Activated B cell treated with CpG ODN at 0.5 μM for 24 hours (primary cell): ENCODE data around the gene PDCD1. TPM values are rescaled to one million over a fixed set of nuclear protein-coding genes. Genes with fewer than 3 reads are reported as not detected.

Source experiments
- ATAC-seq: fragments of 200-7000 bp; cut with Tn5 transposase; one replicate; pipeline ENCODE4 v1.10.0; 2021; ENCODE audit warnings: low read depth, mild to moderate bottlenecking, moderate library complexity
- CTCF ChIA-PET: fragments of 350-600 bp; sonication (Branson Sonifier 250); formaldehyde crosslinking; loops from one replicate; lab custom pipeline; 2021; ENCODE audit warnings: antibody characterized with exemption; lab: Charles Lee
- POLR2A ChIA-PET: fragments of 350-600 bp; sonication (Branson Sonifier 250); formaldehyde crosslinking; loops from one replicate; lab custom pipeline; 2021; ENCODE audit warnings: antibody characterized with exemption; lab: Charles Lee
- DNase-seq: peaks from one replicate; pipeline ENCODE4 v3.0.0; 2022
- H3K27ac Mint-ChIP-seq: one replicate; pipeline ENCODE4 v1.8.0; 2020; ENCODE audit warnings: mixed read lengths
- H3K27me3 Mint-ChIP-seq: one replicate; pipeline ENCODE4 v1.8.0; 2021; ENCODE audit warnings: mixed read lengths
- H3K36me3 Mint-ChIP-seq: one replicate; pipeline ENCODE4 v1.8.0; 2021; ENCODE audit warnings: low read depth, mixed read lengths
- H3K4me1 Mint-ChIP-seq: one replicate; pipeline ENCODE4 v1.8.0; 2021; ENCODE audit warnings: mixed read lengths
- H3K4me3 Mint-ChIP-seq: one replicate; pipeline ENCODE4 v1.8.0; 2020; ENCODE audit warnings: mild to moderate bottlenecking, mixed read lengths
- H3K9me3 Mint-ChIP-seq: one replicate; pipeline ENCODE4 v1.8.0; 2020; ENCODE audit warnings: mixed read lengths
- CTCF ChIP-seq: fragments of 200-600 bp; IDR thresholded peaks from one replicate; pipeline ENCODE4 v1.8.0; 2022; ENCODE audit warnings: antibody characterized with exemption, mild to moderate bottlenecking
- intact Hi-C: fragments of 100-400 bp; cut with micrococcal nuclease; formaldehyde crosslinking; loops from one replicate; pipeline ENCODE4 v1.15.1; 2024
- total RNA-seq: library from RNA; stranded (reverse); gene quantifications from 2 replicates; pipeline ENCODE4 v1.2.3, GENCODE V29; 2022

The PDCD1 gene
- total RNA-seq, 1 donor from 2014 or later, result 3.5 TPM

GRCh38 chr2:241811952-241812729, 46.6 kb downstream of the PDCD1 start:
- TF ChIP-seq CTCF, result no peak
- peaks cover 17% of the 10 kb centered on the region for H3K4me1 Mint-ChIP-seq
- ChIA-PET POLR2A (interaction anchor here (1.1 to 2.4 kb wide), 3 partner anchors 8 to 110 kb away, joined by 3 to 9 read pairs (median 3); partner anchors contain the start of gene ING5), CTCF (no interaction called here)
- H3K36me3 Mint-ChIP-seq, result no peaks in the 10 kb centered on the region
- no peak overlapping the region for H3K4me3 Mint-ChIP-seq
- H3K9me3 Mint-ChIP-seq, result no peaks in the 10 kb centered on the region
- ATAC-seq (no peak), DNase-seq (no peak)
- H3K27ac Mint-ChIP-seq, result no peak overlapping the region
- peaks cover 12% of the 10 kb centered on the region for H3K27me3 Mint-ChIP-seq
- intact Hi-C loops, result no loop called here

- Mint-ChIP-seq H3K36me3 (no peaks in the 10 kb centered on the region), H3K9me3 (no peaks in the 10 kb centered on the region), H3K4me3 (no peak overlapping the region), H3K27ac (no peak overlapping the region), H3K4me1 (peaks cover 16% of the 10 kb centered on the region), H3K27me3 (peaks cover 12% of the 10 kb centered on the region)
- DNase-seq, result no peak
- CTCF ChIA-PET, result no interaction called here
- TF ChIP-seq CTCF, result no peak
- intact Hi-C loops, result no loop called here
- ATAC-seq, result no peak
- POLR2A ChIA-PET, result interaction anchor here (1.1 kb wide), 1 partner anchor 23 kb away, joined by 3 read pairs; no protein-coding TSS in a partner anchor
Observed at GRCh38 chr2:241811201-241811951, 47.3 kb downstream of the PDCD1 start.

- Mint-ChIP-seq H3K36me3 (no peaks in the 10 kb centered on the region), H3K27me3 (peaks cover 12% of the 10 kb centered on the region), H3K4me3 (no peak overlapping the region), H3K9me3 (no peaks in the 10 kb centered on the region), H3K4me1 (peaks cover 16% of the 10 kb centered on the region), H3K27ac (no peak overlapping the region)
- intact Hi-C loops, result no loop called here
- no peak for DNase-seq
- ChIA-PET CTCF (no interaction called here), POLR2A (interaction anchor here (1.1 kb wide), 1 partner anchor 22 kb away, joined by 3 read pairs; no protein-coding TSS in a partner anchor)
- no peak for TF ChIP-seq CTCF
- ATAC-seq, result no peak
Observed at GRCh38 chr2:241810307-241811200, 48.1 kb downstream of the PDCD1 start.

- no peak for TF ChIP-seq CTCF
- intact Hi-C loops, result no loop called here
- DNase-seq, result no peak
- no peaks in the 10 kb centered on the region for H3K9me3 Mint-ChIP-seq
- CTCF ChIA-PET, result no interaction called here
- POLR2A ChIA-PET, result no interaction called here
- H3K27ac Mint-ChIP-seq, result no peak overlapping the region
- no peak for ATAC-seq
- peaks cover 18% of the 10 kb centered on the region for H3K4me1 Mint-ChIP-seq
- no peak overlapping the region for H3K4me3 Mint-ChIP-seq
- no peaks in the 10 kb centered on the region for H3K36me3 Mint-ChIP-seq
- H3K27me3 Mint-ChIP-seq, result peaks cover 9% of the 10 kb centered on the region
Observed at GRCh38 chr2:241809383-241810306, 49.0 kb downstream of the PDCD1 start.
